GM12878 (cell line): ENCODE data around the gene NAV2.

ENCODE experiments used
- JUNB ChIP-seq: IDR thresholded peaks from 2 replicates; pipeline ENCODE4 v1.6.1; 2016; ENCODE audit warnings: antibody characterized with exemption, mild to moderate bottlenecking
- MYC ChIP-seq: IDR thresholded peaks from 2 replicates; pipeline ENCODE4 v1.6.1; 2011; ENCODE audit warnings: mild to moderate bottlenecking, low read length, moderate library complexity, inconsistent platforms; ENCODE audit not compliant: insufficient read depth, insufficient replicate concordance, insufficient read length, severe bottlenecking
- SIX5 ChIP-seq: IDR thresholded peaks from 2 replicates; pipeline ENCODE4 v1.6.1; 2011; ENCODE audit warnings: mild to moderate bottlenecking, low read depth, low read length, moderate library complexity; ENCODE audit not compliant: severe bottlenecking
- TF ChIP-seq, protein P1 (sequence below), 3 experiments: IDR thresholded peaks in 2 of 3; conservative IDR thresholded peaks in 1 of 3; 2 replicates each; pipeline ENCODE4 v1.5.1; 2011; ENCODE audit warnings: low read depth in 3 of 3, low read length in 3 of 3, mild to moderate bottlenecking in 3 of 3, control low read depth in 2 of 3, moderate library complexity in 2 of 3, inconsistent platforms in 1 of 3, mixed read lengths in 1 of 3; ENCODE audit not compliant: control insufficient read depth in 2 of 3, insufficient read depth in 1 of 3; ENCODE audit errors: extremely low read depth in 1 of 3

GRCh38 chr11:19852288-19852687, 139.7 kb downstream of the NAV2 start:
- TF ChIP-seq SIX5 (no peak), JUNB (no peak), MYC (no peak)
- TF ChIP-seq, protein P1, sequence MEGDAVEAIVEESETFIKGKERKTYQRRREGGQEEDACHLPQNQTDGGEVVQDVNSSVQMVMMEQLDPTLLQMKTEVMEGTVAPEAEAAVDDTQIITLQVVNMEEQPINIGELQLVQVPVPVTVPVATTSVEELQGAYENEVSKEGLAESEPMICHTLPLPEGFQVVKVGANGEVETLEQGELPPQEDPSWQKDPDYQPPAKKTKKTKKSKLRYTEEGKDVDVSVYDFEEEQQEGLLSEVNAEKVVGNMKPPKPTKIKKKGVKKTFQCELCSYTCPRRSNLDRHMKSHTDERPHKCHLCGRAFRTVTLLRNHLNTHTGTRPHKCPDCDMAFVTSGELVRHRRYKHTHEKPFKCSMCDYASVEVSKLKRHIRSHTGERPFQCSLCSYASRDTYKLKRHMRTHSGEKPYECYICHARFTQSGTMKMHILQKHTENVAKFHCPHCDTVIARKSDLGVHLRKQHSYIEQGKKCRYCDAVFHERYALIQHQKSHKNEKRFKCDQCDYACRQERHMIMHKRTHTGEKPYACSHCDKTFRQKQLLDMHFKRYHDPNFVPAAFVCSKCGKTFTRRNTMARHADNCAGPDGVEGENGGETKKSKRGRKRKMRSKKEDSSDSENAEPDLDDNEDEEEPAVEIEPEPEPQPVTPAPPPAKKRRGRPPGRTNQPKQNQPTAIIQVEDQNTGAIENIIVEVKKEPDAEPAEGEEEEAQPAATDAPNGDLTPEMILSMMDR (IDR thresholded peaks at IDR 0.05 in 2 of 3, conservative IDR thresholded peaks at IDR 0.05 in 1 of 3; ENCODE audit: control insufficient read depth in 2 of 3, extremely low read depth in 1 of 3, insufficient read depth in 1 of 3, low read depth in 3 of 3, low read length in 3 of 3) = no peak
